HG03354 (cell line): ENCODE results near the gene TDRD9.

Experiments
- ATAC-seq: cut with Tn5 transposase; IDR thresholded peaks from one replicate; pipeline ENCODE4 v1.9.1; 2021; ENCODE audit warnings: mild to moderate bottlenecking; ENCODE audit not compliant: unreplicated experiment, poor library complexity, severe bottlenecking

TDRD9 gene

DNA sequence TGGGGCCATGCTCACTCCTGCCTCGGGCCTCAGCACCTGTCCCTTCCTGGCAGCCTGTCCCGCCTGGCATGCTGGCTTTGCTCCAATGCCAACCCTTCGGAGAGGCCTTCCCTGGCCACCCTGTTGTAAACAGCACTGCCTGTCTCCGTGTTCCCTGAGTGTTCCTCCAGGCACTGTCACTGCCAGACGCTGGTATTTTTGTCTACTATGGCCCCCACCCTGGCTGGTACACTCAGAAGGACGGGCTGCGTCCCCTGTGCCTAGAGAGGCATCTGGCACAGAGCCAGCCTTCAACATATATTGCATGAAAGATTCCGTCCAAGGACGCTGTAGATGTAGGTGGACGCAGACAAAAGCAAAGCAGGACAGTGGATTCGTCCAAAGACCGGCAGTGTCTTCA is 154.6 kb downstream of the TDRD9 start:
- ATAC-seq = no peak

DNA sequence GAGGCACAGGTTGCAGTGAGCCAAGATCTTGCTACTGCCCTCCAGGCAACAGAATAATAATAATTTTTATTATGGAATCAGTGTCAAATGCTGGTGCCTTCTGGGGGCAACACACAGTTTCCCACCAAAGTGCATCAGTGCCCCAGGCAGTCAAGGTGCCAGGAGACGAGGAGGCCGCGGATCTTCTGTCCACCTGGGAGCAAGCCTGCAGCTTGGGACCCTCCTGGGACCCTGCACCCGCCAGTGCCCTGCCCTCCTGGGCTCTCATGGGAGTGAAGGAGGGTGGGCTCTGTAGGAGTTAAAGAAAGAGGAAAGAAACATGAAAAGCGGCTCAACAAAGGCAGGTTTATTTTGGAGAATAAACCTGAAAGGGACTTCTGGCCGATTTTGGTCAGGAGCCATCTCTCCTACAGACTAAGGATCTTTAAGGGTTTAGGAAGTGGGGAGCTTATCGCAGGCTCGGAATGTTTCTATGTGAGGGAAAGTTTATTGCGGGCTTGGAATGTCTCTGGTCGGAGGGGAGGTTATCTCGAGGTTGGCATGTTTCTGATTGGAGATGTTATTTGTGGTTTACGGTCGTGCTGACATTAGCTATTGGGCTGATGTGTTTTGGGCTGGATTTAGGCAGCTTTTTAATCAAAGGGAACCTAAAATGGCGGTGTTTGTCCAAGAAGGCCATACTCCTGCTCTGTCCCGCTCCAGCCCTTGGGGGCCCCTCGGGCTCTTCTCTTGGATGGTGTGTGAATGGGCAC is 156.2 kb downstream of the TDRD9 start:
- ATAC-seq = no peak

DNA sequence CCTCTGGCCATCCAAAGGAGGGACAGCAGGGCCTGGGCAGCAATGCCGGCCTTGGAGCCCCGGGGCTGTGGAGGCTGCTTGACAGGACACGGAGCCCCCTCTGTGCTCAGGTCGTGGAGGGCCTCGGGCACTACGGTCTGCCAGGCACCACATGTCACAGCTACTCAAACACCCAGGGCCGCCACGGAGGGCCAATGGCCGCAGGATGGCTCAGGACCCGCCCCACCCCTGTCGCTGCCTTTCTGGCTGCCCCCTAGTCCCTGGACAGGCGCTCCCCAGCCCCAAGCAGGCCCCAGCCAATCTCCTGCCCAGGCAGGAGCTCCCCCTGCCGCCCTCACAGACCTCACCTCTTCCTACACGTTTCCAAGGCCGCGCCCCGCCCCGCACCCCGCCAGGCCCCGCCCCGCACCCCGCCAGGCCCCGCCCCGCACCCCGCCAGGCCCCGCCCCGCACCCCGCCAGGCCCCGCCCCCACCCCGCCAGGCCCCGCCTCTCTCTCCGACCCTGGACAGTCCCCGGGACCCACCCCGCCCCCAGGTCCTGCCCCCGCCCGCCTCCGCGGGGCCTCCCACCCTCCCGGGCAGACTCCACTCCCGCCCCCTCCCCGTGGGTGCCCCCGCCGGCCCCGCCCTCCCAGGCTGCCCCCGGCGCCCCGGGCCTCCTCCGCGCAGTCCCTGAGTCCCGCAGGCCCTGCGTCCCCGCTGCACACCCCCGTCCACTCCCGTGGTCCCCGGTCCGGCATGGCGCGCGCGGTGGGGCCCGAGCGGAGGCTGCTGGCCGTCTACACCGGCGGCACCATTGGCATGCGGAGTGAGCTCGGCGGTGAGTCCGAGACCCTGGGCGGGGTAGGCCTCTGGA is 157.0 kb downstream of the TDRD9 start, which contains the start of gene ASPG:
ASPG (plus strand) TSS at position 669 of the 857 bp plus-strand sequence; CDS start at position 740, 71 bp downstream.
- ATAC-seq = no peak

DNA sequence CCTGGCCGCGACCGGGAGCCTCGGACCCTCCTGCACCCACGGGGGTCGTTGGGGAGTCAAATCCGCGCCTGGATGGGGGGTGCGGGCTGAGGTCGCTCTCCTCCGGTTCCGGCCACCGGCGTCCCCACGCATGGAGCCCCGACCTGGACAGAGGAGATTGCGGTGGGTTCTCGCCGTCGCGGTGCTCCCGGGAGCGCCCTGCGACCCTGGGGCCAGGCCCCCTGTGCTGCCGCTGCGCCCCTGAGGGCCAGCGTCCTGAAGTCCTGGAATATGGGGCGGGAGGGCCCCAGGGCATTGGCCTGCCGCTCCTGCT is 157.6 kb downstream of the TDRD9 start:
- no peak for ATAC-seq

DNA sequence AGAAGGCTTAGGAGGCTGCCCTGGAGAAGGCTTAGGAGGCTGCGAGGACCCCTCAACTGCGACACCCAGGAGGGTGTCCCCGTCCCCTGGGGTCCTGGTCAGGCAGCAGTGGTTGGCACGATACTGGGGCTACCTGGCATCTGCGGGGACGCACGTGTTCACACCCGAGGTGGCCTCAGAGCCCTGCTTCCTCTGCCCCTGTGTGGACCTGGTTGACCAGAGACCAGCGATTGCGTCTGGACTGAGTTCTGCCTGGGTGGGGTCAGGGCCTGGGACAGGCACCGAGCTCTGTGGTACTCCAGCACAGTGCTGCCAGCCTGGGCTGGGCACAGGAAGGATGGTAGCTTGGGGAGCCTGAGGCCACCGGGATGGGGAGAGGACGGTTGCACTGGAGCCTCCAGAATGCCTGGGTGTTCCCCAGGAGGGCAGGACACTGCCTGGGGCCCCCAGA is 158.0 kb downstream of the TDRD9 start:
- ATAC-seq = no peak

DNA sequence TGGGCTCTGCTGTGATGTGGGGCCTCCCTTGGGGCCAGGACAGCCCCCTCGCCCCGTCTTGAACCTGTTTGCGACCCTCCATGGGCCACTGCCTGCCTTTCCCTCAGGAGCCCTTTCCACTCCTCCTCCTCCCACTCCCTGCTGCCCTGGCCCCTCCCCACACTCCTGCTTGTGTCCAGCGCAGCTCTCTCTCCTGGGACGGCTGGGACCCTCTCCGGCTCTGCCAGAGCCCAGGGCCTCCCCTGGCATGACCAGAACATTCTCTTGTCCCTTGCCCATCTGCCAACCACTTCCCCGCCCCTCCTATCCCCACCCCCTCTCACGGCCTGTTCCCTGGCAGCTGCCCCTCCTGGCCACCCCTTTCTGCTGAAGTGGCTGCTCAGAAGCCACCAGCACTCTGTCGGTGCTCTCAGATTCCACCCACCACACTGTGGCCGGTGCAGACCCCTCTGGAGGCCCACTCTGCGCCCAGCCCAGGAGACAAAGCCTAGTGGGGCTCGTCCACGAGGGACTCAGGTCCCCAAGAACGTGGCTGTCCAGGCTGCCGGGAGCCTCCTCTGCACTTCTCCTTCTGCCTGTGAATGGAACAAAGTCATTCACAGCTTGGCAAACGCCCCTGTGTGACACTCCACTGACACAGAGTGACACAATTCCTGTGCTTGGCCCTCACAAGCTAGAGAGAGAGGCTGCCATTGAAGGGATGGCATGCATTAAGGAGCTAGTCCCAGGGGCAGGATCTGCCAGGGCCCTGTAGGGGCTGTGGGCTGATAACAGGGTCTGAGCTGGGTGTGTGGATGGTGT is 158.6 kb downstream of the TDRD9 start:
- no peak for ATAC-seq

DNA sequence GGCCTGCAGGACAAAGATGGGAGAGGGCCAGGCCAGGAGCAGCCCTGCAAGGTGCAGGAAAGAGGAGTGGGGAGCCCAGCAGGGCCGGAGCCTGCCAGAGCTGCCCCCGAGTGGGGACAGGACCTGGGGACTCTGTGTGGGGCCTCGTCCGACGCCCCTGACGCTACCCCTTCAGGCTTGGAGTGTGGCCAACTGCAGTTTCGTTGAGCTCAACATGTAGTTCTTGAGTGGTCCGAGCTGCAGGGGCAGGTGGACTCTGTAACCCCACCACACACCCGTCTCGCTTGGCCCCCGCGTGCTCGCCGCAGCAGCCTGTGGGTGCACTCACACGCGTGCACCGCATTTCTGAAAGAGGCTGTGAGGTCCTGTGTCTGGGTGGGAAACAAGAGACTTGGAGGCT is 159.2 kb downstream of the TDRD9 start:
- ATAC-seq = no peak

DNA sequence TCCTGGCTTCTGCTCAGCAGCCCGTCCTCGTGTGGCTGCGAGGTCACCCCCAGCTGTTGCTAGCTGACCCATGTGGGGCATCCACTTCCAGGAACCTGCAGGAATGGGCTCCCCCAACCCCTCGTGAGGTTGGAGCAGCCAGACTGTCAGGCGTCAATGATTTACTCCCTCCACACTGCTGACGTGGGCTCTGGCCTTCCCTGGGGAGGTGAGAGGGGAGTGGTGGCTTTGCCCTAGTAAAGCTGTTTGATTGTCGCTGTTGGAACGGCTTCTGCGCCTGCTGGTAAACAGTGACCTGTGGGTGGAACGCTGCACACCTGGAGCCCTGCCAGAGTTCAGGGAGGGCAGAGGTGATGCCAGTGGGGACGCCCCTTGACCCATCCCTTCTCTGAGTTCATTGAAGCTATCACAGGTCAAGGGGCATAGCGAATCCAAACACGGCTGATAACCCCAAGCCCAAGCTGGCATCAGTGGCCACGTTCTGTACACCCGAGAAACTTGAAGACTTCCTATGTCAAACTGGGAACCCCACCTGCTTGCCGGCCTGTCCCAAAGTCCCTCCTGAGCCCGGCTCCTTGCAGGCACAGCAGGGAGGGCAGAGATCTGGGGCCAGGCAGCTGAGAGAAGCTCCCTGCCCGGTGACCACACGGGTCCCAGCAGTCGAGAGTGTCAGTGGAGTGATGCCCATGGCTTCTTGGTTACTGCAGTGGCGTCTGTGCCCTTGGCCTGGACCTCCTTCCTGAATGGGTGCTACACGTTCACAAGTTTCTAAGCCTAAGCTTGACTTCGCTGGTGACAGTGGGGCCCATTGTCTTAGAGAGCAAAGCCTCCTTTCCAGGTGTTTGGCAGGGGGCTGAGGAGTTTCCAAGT is 160.0 kb downstream of the TDRD9 start:
- ATAC-seq = no peak

DNA sequence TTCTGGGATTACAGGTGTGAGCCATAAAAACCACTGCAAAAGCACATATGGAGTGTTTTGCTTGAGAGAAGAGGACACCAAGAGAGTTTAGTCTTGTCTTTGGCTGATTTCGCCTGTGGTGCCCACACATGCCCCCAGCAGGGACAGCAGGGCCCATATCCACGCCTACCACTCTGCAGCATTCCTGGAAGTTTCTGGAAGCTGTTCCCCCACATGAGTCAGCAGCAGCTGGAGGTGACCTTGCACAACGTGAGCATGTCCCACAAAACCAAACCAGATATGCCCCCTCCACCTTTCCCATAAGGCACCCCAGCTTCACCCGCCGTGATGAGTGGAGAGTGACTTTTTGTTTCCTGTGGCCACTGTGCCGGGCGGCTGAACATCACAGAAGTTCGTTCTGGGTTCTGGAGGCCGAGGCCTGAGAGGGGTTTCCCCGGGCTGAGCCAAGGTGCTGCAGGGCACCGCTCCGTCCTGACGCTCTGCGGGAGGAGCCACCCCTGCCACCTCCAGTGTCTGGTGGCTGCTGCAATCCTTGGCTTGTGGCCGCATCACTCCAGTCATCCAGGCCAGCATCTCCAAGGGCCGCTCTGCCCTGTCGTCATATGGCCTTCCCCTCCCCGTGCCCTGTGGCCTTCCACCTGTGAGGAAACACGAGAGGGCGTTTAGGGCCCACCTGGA is 162.0 kb downstream of the TDRD9 start:
- ATAC-seq = no peak

DNA sequence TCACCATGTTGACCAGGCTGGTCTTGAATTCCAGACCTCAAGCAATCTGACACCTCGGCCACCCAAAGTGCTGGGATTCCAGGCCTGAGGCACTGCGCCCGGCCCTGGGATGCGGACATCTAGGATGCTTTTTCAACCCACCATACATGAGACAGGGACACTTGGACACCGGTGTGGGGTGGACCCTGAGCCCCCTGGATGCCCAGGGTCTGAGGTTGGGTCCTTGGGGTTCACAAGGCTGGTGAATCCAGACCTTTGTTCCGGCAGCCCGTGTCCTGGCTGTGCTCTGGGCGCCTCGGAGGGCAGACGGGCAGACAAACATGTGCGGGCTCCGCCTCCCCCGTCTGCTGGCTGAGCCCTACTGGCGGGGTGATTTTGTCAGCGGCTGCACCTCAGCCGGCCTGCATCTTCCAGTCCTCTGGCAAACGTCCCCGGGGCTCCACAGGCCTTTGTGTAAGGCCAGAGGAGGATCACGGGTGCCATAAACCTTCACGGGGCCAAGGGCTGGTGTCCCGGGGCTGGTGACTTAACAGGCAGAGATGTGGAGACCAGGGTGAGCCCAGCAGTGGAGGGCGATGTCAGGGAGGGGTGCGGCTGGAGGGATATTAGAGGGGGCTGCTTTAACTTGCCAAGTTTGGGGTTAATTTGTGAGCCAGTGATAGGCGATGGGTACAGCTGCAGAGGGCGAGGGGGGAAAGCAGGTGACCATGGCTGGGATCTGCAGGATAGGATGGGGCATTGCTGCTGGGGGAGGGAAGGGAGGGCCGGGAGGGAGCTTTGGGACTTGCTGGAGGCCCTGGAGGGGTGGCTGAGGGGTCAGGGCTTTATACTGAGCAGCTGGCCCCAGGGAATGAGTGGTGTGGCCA is 163.0 kb downstream of the TDRD9 start:
- ATAC-seq = no peak

DNA sequence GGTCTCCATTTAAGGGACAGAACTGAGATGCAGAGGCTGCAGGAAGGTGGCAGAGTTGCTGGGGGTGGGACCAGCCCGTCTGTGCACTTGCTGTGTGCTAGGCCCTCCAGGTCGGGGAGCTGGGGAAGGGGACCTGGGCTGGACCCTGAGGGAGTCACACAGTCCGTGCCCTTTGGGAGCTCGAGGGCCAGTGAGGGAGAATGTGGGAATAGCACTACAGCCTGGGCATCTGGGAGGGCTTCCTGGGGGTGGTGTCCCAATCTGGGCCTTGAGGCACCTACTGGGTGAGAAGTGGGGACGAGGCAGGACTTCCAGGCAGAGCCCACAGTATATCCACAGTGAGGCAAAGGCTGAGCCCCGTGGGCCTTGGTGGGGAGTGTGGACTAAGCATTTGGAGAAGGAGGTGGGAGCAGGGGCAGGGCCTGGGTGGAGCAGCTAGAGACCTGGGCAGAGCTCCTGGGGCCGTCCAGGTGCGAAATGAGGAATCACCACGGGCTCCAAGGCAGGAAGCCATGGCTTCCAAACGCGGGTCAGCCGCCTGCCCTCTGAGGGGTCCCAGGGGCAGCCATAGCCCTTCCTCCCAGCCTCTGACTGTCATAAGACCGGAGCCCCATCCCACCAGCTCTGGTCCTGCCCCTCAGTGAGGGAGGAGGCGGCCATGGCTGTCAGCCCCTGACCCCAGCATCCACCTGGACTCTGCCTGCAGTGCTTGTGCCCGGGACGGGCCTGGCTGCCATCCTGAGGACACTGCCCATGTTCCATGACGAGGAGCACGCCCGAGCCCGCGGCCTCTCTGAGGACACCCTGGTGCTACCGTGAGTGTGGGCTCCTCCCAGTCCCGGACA is 163.9 kb downstream of the TDRD9 start:
- ATAC-seq = no peak

DNA sequence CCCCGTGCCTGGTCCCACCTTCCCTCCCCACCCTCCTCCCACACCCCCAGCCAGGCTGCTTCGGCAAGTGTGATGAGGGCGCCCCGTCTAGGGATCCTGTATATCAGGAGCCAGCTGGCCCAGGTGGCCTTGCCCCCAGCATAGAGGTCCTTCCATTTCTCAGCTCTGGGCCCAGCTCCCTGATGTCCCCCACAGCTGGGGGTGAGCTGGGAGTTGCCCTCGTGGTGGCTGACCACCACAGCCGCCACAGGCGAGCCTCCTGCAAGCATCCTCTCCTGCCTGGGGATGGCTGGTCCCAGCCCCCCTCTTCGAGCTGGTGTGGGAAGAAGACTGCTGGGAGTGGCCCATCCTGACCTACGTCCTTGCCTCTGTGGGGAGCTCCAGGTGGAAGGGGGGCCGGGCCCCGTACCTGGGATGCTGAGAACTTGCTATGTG is 164.7 kb downstream of the TDRD9 start:
- no peak for ATAC-seq

DNA sequence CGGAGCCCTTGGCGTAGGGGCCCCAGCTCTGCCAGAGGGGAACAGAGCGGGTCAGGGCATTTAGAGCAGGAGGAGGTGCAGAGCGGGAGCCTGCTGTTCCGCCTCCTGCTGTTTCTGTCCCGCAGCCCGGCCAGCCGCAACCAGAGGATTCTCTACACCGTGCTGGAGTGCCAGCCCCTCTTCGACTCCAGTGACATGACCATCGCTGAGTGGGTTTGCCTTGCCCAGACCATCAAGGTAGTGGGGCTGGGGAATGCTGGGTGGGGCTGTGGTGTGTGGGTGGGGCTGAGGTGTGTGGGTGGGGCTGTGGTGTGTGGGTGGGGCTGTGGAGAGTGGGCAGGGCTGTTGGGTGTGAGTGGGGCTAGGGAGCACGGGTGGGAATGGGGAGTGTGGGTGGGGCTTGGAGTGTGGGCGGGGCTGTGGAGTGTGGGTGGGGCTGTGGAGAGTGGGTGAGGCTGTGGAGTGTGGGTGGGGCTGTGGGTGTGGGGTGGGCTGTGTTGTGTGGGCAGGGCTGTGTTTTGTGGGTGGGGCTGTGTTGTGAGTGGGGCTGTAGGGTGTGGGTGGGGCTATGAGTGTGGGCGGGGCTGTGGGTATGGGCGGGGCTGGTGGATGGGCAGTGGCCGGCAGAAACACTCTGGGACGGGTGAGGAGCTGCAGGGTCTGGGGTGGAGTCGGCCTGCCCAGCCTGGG is 165.3 kb downstream of the TDRD9 start:
- no peak for ATAC-seq

DNA sequence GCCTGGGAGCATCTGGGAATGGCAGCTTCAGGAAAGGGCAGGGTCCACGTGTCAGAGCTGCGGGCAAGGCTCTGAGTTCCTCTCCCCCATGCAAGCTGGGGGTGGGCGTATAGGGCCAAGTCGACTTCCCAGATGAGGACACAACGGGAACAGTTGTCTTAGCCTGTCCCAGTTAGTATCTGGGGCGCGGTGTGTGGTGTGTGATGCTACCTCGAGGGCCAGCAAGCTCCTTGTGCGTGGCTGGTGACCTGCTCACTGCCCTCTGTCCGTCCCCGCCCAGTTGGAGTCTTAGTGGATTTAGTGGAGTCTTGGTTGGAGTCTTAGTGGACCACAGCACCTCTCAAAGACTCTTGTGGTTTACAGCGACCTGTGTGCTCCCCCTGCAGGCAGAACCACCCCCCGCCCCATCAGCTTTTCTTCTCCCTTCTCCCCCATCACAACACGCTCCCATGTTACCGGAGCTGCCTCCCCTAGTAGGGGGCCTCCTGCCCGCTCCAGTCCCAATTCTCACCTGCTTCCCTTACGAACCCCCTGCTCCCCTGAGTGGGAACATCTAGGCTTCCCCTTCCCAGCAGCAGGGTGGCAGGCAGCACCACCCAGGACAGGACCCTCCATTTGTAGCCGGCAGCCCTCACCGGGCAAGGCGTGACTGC is 165.9 kb downstream of the TDRD9 start:
- ATAC-seq = no peak

DNA sequence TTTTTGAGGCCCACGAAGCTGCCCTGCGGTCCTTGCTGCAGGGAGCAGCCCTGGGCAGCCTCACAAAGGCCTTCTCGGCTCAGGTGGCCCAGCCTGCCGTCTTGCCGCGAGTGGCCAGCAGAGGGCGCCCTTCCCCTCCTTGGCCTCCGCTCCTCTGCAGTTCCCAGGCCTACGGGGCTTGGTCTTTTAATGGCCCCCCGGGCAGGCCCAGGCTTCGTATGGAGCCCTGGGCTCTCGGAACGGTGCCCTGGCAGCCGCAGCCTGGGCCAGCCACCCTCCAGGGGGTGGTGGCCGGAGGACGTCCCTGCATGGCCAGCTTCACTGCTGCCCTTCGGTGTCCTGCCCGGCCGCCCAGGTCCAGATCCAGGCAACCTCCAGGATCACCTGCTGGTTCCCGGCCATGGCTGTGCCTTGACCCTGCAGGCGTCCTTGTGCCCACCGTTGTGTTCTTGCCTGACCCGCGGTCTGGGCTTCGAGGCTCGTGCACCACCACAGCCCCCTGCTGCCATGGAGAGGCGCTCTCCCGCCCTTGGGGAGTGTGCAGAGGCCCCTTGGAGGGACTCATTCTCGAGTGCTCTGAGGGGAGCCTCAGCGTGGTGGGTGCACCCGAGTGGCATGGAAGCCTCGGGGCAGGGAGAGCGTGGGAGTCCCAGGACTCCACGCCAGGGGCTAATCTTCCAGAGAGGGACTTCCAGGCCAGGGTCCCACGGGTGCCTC is 166.6 kb downstream of the TDRD9 start:
- ATAC-seq = no peak
